Frontal cortex (tissue), 4 donors: ENCODE measurements around the gene BEND3. TPM values are rescaled to one million over a fixed set of nuclear protein-coding genes. Genes with fewer than 3 reads are reported as not detected.
"Not testable (repeated sequence)": the region's sequence is repeated elsewhere in the genome, so short reads cannot be mapped to it uniquely, and the experiment has no call there.

Experiments used
- DNase-seq, 2 donors: peaks; one replicate each; pipeline ENCODE4 v3.0.0; 2012; ENCODE audit warnings: low spot score in 2 of 2
- FAIRE-seq: peaks from 2 replicates; lab custom pipeline; 2012; peaks lifted over from hg19 to GRCh38; lab: Jason Lieb, UNC
- total RNA-seq: library from RNA; depleted of rRNA; stranded (reverse); fragments of >200 nt; gene quantifications from one replicate; pipeline ENCODE4 v1.2.3, GENCODE V29; 2014
- donor health status: control.
- donor health status: control.
- donor health status: control.

BEND3 gene
- 5.7 TPM for total RNA-seq

GRCh38 chr6:107114926-107115694 is at the start of gene BEND3:
TSS of gene BEND3 (minus strand) at chr6:107115515. CDS start at chr6:107099285, 16,230 bp downstream.
- FAIRE-seq (no peak), DNase-seq (peak; percentile 57 to 73)

DNA sequence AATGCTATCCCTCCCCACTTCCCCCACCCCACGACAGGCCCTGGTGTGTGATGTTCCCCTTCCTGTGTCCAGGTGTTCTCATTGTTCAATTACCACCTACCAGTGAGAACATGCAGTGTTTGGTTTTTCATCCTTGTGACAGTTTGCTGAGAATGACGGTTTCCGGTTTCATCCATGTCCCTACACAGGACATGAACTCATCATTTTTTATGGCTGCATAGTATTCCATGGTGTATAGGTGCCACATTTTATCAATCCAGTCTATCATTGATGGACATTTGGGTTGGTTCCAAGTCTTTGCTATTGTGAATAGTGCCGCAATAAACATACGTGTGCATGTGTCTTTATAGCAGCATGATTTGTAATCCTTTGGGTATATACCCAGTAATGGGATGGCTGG is 49.0 kb upstream of the BEND3 start:
- FAIRE-seq, DNase-seq: not testable (repeated sequence)

DNA sequence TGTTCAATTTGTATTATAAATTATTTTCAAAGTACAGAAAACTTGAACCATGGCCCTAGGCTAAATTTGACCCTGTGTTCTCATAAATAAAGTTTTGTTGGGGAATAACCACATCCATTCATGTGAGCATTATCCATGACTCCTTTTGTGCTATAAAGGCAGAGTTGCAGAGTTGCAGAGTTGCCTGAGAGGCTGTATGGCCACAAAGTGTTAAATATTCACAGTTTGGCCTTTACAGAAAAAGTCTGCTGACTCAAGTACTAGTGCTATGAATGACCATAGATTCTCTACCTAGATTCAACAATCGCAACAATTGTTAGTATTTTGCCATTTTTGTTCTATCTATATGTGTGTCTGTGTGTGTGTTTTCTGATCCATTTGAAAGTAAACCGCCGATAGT is 46.2 kb upstream of the BEND3 start:
- DNase-seq: no peak

GRCh38 chr6:107156617-107157016 is 41.3 kb upstream of the BEND3 start:
- no peak for FAIRE-seq

More for the DNA sequence above, 46.2 kb upstream of the BEND3 start:
- FAIRE-seq: no peak

DNA sequence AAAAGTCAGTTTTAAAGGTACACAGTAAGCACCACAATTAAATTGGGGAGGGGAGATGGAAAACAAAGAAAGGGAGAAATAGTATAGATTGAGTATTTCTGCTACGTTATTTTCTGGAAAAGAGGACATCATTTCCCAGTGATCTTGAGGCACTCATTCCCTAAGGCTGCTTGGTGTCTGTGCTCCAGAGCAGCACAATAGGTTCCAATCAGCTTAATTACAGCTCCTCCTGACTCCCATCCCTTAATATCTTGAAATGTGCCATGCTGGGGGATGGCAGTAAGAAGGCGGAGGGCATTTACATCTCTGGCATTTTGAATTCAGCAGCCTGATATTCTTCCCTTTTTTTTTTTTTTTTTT is 39.5 kb upstream of the BEND3 start:
- DNase-seq (no peak), FAIRE-seq (no peak)

More at GRCh38 chr6:107156617-107157016, 41.3 kb upstream of the BEND3 start:
- no peak for DNase-seq

DNA sequence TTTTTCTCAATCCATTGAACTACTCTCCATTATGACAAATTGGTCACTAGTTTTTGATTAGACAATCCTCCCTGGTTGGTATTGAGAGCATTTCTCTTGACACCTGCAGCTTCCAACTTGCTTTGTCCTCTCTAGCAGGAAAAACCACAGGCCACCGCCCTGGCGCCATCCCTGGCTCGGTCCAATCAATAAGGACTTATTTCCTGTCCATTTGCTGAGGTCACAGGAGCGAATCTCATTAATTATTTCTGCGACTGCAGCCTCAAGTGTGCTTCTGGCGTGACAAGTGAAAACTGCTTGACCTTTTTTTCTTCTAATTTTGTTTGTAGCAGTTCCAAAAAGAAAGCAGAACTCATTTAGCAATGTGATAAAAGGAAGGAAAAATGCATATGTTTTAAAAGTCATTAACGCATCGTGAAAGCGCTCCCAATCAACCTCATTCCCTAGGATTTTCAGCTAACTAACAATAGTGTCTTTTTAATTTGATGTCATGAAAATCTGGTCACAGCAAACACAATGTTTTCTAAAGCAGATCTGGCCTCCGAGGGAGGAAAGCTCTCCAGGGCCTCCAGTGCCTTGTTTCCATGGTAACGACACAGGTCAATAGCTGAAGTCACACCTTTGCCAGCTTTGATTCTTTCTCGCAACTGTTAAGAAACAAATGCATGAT is 39.0 kb upstream of the BEND3 start:
- no peak for FAIRE-seq

GRCh38 chr6:107152638-107153430 is 37.5 kb upstream of the BEND3 start:
- FAIRE-seq: no peak
- no peak for DNase-seq

More for the DNA sequence above, 39.0 kb upstream of the BEND3 start:
- DNase-seq: no peak

DNA sequence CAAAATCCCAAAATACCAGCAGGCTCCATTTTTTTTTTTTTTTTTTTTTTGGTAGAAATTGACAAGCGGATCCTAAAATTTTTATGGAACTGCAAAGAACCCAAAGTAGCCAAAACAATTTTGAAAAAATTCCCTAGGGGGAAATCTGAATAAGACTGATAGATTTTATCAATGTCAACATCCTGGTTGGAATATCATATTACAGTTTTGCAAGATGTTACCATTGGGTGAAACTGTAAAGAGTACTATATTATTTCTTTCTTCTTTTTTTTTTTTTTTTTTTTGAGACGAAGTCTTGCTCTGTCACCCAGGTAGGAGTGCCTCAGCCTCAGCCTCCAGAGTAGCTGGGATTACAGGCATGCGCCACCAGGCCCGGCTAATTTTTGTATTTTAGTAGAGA is 29.4 kb upstream of the BEND3 start:
- no peak for FAIRE-seq
- DNase-seq: no peak

DNA sequence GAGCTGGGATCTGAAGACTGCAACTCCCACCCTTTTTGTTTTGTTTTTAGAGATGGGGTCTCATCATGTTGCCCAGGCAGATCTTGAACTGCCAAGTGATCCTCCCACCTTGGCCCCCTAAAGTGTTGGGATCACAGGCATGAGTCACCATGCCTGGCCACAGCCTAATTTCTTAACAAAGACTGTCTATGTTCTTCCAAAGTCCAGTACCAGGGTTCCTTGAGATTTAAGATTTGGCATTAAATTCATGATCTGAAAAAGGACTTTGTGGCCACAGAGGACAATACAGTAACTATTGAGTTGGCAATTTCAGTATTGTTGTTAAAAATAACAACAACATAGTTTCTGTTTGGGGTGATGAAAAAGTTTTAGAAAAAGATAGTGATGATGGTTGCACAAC is 28.7 kb upstream of the BEND3 start:
- DNase-seq (no peak), FAIRE-seq (no peak)

- FAIRE-seq (no peak), DNase-seq (no peak)
These were observed 25.3 kb upstream of the BEND3 start for GRCh38 chr6:107140581-107140980.

GRCh38 chr6:107136324-107136723 is 21.0 kb upstream of the BEND3 start:
- FAIRE-seq, DNase-seq: not testable (repeated sequence)

- FAIRE-seq, DNase-seq: not testable (repeated sequence)
These were observed 19.8 kb upstream of the BEND3 start for GRCh38 chr6:107135048-107135680.

- DNase-seq (no peak), FAIRE-seq (no peak)
These were observed 17.1 kb upstream of the BEND3 start for GRCh38 chr6:107132330-107132954.

DNA sequence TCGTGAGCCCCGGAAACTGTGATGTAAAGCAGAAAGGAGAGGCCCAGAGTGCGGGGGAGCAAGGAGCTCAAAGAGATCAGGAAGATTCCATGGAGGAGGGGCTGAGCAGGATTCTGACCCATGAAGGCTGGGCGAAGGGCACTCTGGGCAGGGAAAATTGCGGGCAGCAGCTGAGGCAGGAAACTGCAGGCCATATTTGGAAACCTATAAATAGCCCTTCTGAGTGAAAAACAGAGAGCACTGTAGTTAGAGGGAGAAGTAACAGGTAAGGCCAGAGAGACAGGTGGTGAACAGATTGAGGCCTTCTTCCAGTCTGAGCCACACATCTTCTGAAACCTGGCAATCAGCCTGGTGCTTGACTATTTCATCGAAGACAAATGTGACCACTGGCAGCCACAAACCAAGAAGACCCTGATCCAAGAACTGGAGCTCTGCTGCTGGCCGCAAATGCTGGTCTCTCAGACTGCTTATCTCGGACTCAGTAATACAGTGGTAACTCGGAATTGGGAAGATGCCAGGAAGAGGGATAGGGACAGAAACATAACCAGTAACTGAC is 14.1 kb upstream of the BEND3 start:
- no peak for DNase-seq
- FAIRE-seq: no peak

DNA sequence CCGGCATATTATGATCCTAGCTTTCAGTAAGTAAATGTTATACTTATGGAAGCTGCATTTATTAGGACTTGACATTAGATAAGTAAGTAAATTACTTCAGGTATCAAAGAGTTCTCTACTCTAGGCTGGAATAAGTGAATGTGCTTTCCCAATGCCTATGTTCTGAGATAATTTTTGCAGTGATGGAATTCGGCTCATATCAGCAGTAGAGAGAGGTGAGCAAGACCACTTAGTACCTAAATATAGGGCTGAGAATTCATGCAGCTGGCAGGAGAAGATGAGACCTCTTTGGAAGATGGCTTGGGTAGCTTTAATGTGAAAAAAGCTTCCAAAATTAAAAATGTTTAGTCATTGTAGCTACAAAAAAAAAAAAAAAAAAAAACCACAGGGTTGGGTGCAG is 13.3 kb upstream of the BEND3 start:
- no peak for FAIRE-seq
- DNase-seq: no peak

DNA sequence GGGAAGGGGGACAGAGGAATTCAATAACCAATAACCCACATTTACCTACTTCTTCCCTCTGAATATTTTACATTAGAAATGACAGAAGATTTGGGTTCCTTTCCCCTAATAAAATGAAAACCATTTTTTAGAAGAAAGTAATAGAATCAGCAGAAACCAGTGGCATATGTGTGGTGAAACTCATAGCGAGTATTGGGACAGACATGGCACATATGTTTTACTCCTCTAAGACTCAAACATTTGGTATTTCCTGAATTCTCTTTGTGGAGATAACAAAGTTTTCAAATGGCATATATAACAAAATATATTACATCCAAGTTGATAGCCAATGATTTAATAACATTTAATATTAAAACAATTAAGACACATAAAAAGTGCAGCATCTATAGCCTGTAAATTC is 12.9 kb upstream of the BEND3 start:
- FAIRE-seq (no peak), DNase-seq (no peak)

DNA sequence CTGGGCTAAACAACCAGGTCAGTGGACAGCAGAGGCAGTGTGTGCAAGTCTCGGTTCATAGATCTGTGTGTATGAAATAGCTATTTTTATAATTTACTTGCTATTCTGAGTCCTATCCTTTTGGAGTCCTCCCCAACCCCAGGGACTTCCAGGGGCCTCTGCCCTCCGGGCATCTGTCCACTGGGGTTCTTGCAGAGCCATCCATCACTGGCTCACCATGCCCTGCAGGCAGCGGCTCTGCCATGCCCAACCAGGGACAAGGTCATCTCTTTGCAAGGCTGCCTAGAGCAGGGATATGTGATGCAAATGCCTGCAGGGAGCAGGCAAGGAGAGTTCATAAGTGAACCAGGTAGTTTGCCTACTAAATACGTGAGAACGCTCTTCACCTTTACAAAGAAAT is 10.5 kb upstream of the BEND3 start:
- FAIRE-seq: no peak

DNA sequence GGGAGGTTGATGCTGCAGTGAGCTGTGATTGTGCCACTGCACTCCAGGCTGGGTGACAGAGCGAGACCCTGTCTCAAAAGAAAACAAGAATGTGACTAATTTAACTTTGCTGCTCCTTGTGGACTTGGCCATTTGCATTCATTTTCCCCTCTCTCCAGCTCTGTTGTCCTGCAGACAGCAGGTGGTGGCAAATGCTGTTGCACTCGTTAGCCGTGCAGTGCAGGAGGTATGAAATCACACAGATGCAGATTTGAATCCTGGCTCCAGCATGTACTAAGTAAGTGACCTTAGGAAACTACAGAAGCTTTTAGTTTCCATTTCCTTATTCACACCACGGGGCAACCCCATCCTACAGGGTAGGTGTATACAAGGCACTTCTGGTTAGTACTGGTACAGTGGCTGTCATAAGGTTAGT is 9.6 kb upstream of the BEND3 start:
- DNase-seq: no peak
- no peak for FAIRE-seq

More for the DNA sequence above, 10.5 kb upstream of the BEND3 start:
- no peak for DNase-seq

DNA sequence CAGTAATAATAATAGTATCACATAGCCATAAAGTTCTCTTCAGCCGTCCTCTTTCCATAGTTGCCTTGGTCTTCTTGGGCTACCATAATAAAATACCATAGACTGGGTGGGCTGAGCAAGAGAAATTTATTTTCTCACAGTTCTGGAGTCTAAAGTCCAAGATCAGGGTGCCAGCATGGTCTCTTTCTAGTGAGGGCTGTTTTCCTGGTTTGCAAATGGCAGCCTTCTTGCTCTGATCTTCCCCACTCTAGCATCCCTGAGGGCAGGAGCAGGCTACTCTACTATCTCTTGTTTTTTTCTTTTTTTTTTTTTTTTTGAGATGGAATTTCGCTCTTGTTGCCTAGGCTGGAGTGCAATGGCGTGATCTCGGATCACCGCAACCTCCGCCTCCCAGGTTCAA is 8.2 kb upstream of the BEND3 start:
- FAIRE-seq (no peak), DNase-seq (no peak)
